ENCODE data around the gene HIVEP3.

Gene HIVEP3

GRCh38 chr1:41616563-41616962 lies 302.2 kb downstream of the HIVEP3 start:
- ChIA-PET CTCF (interaction anchor here (2.3 kb wide), 1 partner anchor 36 kb away, joined by 7 read pairs; no protein-coding TSS in a partner anchor), POLR2A (no interaction called here)
- no peak for TF ChIP-seq CTCF (IDR thresholded peaks at IDR 0.05; ENCODE audit: control extremely low read depth, extremely low read depth, low read depth, missing control alignments)
- DNase-seq (ENCODE audit: extremely low spot score): no peak

- no peak for DNase-seq (ENCODE audit: extremely low spot score)
- no peak for TF ChIP-seq CTCF (IDR thresholded peaks at IDR 0.05; ENCODE audit: control extremely low read depth, extremely low read depth, low read depth, missing control alignments)
- POLR2A ChIA-PET: no interaction called here
- CTCF ChIA-PET: interaction anchor here (2.3 kb wide), 1 partner anchor 37 kb away, joined by 7 read pairs; no protein-coding TSS in a partner anchor
These were observed 302.7 kb downstream of the HIVEP3 start for GRCh38 chr1:41615981-41616380.

- CTCF ChIA-PET: interaction anchor here (1.2 to 2.3 kb wide), 2 partner anchors 28 to 37 kb away, joined by 3 to 7 read pairs; no protein-coding TSS in a partner anchor
- POLR2A ChIA-PET: no interaction called here
- DNase-seq (ENCODE audit: extremely low spot score): no peak
- no peak for TF ChIP-seq CTCF (IDR thresholded peaks at IDR 0.05; ENCODE audit: control extremely low read depth, extremely low read depth, low read depth, missing control alignments)
These were observed 303.4 kb downstream of the HIVEP3 start for GRCh38 chr1:41615316-41615715.

GRCh38 chr1:41614818-41615217 lies 303.9 kb downstream of the HIVEP3 start:
- TF ChIP-seq CTCF (IDR thresholded peaks at IDR 0.05; ENCODE audit: control extremely low read depth, extremely low read depth, low read depth, missing control alignments): no peak
- DNase-seq (ENCODE audit: extremely low spot score): no peak
- CTCF ChIA-PET: interaction anchor here (1.2 to 2.3 kb wide), 2 partner anchors 29 to 38 kb away, joined by 3 to 7 read pairs; no protein-coding TSS in a partner anchor
- POLR2A ChIA-PET: no interaction called here

GRCh38 chr1:41613689-41614574 lies 304.8 kb downstream of the HIVEP3 start:
- no peak for TF ChIP-seq CTCF (IDR thresholded peaks at IDR 0.05; ENCODE audit: control extremely low read depth, extremely low read depth, low read depth, missing control alignments)
- CTCF ChIA-PET: interaction anchor here (1.2 to 2.3 kb wide), 4 partner anchors 9 to 39 kb away, joined by 3 to 7 read pairs (median 4); no protein-coding TSS in a partner anchor
- DNase-seq (ENCODE audit: extremely low spot score): no peak
- POLR2A ChIA-PET: no interaction called here

GRCh38 chr1:41612953-41613352 lies 305.8 kb downstream of the HIVEP3 start:
- no peak for TF ChIP-seq CTCF (IDR thresholded peaks at IDR 0.05; ENCODE audit: control extremely low read depth, extremely low read depth, low read depth, missing control alignments)
- ChIA-PET CTCF (interaction anchor here (1.4 to 1.8 kb wide), 2 partner anchors 10 to 12 kb away, joined by 4 to 5 read pairs; no protein-coding TSS in a partner anchor), POLR2A (no interaction called here)
- no peak for DNase-seq (ENCODE audit: extremely low spot score)

Data from GM10248 (cell line).